GM18520 (cell line): ENCODE results near the gene CASK.

ENCODE experiments used
- ATAC-seq: cut with Tn5 transposase; IDR thresholded peaks from one replicate; pipeline ENCODE4 v1.9.1; 2021; ENCODE audit not compliant: unreplicated experiment

Gene CASK, protein sequence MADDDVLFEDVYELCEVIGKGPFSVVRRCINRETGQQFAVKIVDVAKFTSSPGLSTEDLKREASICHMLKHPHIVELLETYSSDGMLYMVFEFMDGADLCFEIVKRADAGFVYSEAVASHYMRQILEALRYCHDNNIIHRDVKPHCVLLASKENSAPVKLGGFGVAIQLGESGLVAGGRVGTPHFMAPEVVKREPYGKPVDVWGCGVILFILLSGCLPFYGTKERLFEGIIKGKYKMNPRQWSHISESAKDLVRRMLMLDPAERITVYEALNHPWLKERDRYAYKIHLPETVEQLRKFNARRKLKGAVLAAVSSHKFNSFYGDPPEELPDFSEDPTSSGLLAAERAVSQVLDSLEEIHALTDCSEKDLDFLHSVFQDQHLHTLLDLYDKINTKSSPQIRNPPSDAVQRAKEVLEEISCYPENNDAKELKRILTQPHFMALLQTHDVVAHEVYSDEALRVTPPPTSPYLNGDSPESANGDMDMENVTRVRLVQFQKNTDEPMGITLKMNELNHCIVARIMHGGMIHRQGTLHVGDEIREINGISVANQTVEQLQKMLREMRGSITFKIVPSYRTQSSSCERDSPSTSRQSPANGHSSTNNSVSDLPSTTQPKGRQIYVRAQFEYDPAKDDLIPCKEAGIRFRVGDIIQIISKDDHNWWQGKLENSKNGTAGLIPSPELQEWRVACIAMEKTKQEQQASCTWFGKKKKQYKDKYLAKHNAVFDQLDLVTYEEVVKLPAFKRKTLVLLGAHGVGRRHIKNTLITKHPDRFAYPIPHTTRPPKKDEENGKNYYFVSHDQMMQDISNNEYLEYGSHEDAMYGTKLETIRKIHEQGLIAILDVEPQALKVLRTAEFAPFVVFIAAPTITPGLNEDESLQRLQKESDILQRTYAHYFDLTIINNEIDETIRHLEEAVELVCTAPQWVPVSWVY

DNA sequence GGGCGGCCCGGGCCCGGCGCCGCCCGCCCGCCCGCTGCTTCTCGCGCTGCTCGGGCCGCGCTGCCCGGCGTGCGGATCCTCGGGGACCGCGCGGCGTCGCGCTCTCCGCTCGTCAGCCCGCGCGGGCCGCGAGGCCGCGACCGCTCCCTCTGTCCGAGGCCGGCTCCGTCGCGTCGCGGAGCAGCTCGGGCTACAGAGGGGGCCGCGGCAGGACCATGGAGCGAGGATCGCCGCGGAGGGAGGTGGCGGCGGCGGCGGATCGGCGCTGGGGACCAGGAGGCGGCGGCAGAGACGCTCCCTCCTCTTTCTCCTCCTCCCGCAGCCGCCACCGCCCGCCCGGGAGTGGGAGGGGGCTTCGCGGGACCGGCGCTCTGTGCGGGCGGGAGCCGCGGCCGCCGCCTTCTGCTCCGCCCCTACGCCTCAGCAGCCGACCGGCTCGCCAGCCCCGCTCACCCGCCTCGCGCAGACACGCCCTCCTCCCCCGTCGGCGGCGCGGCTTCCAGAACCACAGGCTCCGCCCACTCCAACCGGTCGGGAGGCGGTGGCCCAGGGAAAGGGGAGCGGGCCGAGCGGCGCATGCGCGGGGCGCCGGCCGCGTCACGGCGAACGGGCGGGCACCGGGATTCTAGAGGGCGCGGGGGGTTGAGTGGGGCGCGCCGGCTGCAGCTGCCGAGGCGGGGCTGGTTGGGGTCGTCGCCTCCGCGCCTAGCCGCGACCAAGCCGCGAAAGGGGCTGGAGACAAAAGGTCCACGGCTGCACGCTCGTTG lies at the start of gene CASK:
CASK (minus strand) TSS at position 344 of the 767 bp plus-strand sequence. CDS start 566 bp downstream, outside the sequence.
- ATAC-seq, result peak; percentile 76

DNA sequence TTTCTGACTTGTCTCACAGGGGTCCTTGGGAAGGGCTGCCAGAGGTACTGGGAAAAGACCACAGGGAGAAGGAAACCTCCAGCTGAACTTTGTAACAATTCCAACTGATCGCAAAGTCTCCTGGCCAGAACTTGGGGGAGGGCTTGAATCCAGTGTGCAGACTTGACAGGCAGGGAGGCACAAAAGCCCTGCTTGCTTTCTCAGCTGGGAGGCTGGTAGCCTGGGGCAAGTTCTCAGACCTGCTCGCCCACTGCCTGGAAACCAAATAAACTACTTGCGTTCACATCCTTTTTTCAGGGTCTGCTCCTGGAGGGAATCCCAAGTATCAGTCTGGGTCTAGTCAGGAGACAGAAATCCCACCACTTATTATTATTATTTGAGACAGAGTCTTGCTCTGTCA lies 48.0 kb upstream of the CASK start:
- ATAC-seq, result no peak

DNA sequence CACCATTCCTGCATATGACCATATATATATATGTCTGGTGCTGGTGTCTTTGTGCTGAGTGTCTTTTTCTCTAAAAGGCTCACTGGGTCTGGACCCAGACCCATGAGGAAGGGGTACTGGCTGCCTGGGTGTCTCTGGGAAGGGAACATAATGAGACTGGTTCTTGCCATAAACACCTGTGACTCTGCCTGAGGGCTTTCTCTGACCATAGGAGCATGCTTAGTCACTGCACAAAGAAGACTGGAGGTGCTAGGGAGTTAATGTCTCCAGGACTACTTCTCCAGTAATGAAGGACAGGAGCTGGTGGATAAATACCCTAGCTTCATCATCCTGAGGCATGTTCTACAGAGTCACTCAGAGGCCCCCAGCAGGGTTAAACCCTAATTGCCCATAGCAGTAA lies 47.1 kb upstream of the CASK start:
- no peak for ATAC-seq

DNA sequence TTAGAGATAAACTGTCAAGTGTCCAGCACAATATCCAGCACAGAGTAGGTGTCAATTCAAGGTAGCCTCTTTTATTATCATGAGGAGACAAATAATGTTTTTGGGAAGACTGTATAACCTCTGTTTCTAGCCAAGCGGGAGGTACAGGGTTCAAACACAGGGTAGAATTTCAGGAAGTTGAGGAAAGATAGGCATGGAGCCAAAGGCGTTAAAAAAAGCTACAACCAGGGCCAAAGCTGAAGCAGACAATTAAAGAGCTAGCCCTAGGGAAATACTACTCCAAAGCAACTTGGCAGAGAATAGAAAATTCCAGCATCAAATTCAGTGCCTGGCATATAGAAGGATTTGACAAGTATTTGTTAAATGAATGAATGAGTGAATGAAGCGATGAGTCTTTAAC lies 40.0 kb upstream of the CASK start:
- ATAC-seq, result no peak

DNA sequence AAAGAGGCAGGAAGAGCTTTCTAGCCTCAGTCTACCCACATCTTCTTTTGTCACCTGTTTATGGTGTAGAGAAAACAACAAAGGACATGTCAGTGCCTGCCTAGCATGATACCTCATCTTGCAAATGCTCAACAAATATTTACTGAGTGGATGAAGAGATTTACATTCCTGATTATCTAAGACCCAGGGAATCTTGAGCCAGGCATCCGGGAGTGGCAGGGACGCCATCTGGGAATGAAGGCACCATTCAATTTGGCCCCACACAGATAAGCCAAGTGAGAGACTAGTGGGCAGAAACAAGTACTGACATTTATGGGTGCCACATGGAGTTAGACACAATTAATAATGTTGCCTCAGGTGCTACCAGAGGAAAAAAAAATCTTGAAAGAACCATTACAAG lies 36.8 kb upstream of the CASK start:
- no peak for ATAC-seq

DNA sequence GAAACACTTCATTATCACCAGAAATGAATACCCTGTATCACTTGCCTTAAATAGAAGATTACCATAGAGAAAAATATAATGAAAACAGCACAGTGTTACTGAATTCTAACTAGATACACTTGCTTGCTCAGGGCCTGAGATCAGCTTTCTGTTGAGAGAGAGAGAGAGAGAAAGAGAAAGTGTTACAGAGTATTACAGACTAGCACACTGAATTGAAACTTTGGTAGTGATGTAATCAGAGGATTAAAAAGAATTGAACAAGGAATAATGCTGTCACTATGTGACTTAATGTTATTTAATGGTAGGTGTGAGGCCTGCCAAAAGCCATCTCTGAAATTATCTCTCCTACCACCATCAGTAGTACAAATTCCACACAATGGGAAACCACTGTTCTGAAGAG lies 35.5 kb upstream of the CASK start:
- ATAC-seq, result no peak

DNA sequence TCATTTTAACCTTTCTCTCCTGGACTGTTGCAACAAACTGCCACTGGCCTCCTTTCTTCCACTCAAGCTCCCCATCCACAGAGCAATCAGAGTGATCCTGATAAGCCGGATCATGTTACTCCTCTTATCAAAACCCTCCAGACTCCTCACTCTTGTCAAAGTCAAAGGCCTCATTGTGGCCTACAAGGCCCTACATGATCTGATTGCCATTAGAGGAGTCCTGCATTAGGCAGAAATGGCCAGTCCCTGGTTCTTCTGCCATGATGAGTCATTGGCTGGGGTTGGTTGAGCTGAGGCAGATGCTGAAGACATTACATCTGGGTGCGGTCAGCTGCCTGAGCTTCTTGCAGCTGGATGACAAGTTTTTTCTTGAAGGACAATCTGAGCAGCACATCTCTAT lies 32.7 kb upstream of the CASK start:
- ATAC-seq, result no peak

DNA sequence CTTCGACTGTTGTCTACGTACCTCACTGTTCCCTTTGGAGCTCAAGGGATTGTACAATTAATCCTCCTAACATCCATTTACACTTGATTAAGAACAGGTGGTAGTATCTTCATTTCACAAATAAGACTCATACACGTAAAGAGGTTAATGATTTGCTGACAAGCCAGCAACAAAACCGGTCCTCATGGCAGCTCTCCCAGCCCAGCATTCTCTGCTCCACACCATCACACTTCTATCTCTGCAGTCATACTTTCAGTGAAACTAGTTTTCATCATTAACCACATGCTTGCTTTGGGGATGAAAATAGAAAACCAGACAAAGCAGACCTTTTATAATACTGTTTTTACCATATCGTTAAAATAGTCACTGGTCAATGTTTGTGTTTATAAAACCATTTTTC lies 28.7 kb upstream of the CASK start:
- ATAC-seq, result no peak

DNA sequence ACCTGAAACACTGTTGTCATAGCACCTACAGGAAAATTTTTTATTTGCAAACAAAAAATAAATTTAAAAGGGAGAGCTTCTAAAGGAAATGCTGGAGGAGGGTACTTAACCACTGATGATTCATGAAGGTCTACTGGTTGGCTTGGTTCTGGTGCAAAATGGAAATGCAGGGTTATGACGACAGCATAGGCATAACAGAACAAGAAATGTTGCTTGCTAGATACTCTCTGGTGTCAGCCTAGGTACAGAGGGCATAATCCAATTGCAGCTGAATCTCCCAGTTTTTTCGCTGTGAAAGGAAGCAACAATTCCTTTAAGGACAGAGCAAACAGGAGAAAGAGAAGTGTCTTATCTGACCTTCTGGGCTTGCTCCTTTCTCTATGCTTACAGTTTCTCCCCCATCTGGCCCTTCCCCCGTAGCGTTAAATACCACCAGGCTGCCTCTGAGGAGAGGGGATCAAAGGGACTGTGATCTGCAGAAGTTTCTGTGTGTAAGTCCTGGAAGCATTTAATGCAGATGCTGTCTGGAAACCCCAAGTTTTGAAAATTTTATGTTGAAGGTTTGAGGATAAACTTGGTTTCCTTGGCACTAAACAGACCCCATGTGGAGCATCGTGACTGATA lies 23.7 kb upstream of the CASK start:
- ATAC-seq, result no peak

DNA sequence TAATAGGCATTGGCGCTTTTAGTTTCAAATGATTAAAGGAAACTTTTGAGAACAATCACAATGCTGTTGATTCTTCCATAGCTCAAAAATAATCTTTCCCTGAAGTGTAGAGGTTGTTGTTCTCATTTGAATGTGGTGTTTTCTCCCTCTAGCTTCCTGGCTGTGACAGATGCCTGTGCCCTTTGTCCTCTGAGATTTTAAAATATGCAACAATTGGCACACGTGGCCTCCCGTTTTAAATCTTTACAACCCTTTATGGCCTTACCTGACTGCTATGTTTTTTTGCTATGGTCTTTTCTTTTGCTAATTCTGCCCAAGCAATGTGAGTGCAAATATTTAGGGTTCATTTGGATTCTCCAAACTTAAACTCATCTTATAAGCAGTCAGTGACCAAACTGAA lies 22.9 kb upstream of the CASK start:
- no peak for ATAC-seq

DNA sequence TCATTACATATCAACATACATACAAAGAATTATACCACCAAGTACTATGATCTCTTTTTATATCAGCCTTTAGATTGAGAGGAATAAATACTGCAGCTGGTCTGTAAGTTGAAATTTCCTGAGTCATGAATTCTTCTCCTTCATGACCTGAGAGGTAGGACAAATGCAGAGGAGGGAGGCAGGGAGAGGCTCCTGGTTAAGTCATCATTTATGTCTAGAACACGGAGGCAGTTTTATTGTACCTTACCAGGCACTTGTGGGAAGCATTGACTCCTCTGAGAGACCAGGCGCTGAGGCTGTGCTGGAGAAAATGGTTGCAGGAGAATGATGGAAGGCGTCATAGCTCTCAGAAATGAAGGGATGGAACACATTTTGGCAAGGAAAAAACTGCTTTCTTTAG lies 12.5 kb upstream of the CASK start:
- ATAC-seq, result no peak

DNA sequence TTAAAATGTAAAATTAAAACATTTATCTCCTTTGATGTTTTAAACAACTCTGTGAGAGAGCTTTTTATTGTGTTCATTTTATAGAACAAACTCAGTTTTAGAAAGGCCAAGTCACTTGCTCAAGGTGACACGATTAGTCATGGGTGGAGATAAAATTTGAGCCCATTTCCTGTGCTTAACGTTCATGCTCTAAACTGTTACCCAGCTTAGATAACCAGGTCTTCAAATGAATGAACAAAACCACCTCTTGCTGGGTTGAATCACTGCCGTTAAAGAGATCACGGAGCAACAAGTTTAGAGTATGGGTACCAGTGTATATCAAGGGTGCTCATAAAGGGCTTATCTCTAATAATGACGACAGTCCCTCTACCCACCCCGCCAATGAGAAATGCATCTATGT lies 10.2 kb upstream of the CASK start:
- no peak for ATAC-seq

DNA sequence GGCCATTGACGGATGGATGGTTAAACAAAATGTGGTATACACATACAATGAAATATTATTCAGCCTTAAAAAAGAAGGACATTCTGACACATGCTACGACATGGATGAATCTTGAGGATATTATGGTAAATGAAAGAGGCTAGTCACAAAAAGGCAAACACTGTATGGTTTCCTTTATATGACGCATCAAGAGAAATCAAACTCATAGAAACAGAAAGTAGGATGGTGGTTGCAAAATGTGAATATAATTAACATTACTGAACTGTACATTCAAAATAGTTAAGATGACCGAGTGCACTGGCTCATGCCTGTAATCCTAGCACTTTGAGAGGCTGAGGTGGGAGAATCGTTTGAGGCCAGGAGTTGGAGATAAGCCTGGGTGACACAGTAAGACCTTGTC lies 9.5 kb upstream of the CASK start:
- ATAC-seq, result no peak

DNA sequence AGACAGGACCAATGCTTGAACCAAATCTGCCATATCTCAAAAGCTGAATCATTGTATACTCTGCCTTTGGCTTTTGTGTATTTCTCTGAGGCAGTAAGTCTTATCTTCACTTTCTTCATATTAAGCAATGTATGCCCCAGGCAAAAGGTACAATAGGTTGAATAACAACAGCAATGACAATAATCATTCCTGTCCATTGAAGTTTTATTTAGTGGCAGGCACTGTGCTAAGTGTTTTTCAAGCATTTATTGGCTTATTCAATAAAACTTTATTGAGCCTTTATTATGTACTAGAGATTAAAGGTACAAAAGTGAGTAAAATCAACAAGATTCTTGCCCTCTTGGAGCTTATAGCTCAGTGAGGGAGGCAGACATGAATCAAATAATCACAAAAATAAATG lies 8.2 kb upstream of the CASK start:
- ATAC-seq, result no peak

DNA sequence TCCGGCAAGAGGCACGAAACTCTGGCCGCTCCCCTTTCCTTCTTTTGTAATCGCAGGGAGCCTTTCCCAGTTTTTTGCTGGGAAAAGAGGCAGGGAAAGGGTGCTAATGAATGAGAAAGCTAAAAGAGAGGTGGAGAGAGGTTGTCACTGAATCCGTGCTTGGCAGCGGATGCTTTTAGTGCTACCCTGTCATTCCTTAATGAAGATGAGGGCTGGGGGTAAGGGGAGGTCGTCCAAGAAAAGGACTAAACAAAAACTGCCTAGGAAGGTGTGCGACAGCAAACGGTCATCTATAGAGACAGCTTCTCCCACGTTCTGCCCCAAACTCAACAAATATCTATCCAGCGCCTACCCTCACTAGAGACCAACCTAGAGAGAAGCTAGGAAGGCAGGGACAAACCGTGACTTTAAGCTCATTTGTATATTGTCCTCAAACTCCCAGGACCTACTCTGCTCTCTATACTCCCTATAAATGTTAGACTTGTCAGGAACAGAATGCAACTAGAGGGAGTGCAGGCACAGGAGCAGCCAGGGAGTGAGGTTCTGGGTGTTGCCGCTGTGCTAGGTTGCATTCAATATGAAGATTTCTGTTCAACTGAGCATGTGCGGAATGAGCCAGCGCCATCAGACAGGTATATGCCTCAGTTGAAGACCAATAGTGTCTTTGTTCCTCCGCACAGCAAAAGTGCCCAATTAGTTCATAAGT lies 777 bp upstream of the CASK start:
- ATAC-seq, result no peak

DNA sequence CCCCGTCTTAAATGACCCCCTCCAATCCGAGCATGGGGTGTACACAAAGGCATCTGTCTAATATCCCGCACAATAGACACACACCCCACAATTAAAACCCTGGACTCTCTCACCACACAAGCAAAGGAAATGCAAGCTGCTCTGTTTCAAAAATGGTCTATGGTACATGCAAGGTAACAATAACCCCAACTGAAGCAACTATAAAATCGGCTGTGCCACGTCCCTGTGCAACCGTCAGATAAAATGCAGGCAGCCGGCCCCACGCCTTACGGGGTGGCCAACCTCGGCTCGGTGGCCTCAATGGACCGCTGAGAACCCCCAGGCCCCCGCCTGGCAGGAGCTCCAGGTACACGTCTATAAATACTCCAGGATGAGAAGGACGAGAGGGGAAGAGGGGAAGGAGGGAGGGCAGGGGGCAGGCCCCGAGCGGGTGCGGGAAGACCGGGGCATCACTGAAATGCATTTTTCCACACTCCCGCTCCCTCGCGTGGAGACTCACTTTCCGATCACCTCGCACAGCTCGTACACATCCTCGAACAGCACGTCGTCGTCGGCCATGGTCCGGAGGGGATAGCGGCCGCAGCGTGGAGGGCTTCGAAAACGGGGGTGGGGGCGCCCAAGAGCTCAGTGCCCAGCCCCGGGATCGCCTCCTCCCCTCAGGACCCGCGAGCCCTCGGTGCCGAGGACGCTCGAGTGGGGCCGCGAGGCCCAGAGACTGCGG lies 763 bp downstream of the CASK start:
- no peak for ATAC-seq

DNA sequence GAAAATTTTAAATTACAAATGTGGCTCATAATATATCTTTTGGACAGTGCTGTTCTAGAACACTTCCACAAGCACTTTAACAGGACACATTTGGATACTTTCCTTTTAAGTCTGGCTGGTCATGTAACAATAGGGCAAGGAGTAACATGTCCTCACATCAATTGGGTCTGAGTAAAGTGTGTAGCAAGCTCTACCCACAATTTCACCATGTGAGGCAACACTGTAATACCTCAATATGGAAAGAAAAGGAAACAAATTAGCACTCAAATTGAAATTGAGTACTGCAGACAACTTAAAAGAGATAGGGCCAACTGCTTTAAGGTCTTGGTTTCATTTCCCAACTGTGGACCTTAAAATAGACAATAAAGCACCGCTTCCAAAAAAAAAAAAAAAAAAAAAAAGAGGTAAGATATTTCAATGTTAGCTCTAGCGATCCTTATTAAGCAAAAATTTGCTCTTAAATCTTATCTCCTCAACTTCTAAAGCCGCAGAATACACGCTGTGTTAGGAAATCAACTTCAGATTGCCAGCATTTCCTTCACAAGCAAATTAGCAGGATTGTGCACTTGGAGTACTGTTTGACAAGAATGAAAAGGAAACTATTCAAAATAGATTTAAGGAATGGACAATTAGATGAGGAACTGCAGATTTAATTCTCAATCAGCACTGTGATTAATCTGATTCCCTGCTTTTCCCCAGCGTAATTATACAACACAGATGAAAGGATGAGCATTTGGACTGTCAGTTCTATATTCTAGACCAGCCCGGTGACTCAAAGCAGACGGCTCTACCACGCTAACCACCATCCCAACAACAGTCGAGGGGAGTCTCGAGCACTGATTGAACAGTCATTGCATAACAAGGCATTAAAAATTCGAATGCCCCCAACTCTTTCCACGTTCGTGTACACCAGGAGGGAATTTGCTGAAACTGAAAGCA lies 1.6 kb downstream of the CASK start:
- no peak for ATAC-seq

DNA sequence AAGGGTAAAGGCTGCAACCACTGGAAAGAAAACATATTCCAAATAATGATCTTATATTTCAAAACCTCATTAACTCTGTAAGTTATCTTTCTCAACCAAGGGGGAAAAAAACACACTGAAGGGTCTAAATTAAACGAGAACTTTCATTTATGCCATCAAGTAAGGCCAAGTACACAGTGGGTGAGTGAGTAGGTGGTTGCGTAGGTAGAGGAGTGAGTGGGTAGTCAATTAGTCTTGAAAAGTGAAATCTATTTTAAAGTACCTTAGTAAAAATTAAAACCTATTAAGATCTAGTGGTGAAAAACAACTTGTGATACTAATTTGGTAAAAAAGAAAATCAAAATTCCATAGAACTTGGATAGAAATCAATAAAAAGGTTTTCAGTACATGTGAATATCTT lies 3.5 kb downstream of the CASK start:
- ATAC-seq, result no peak

DNA sequence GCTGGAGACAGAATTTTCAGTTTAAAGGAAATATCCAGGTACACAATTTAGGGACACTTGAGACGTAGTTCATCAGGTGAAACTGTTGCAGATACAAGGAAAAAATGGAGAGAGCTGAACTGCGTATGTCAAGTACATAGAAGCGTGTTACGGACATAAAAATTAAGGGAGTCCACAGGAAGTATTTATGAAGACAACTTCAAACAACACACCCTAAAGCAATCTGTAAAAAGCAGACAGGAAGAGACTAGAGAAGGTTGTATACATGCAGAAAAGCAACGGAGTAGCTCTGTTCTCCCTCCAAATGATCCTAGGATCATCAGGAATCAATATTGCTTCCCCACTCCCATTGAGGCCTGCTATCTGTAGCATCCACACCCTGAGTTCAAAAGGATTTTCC lies 5.8 kb downstream of the CASK start:
- no peak for ATAC-seq
